HepG2 (cell line): Measurements from ENCODE around the gene CDT1. TPM values are rescaled to one million over a fixed set of nuclear protein-coding genes. Genes with fewer than 3 reads are reported as not detected.

Experiments
- ERF ChIP-seq: IDR thresholded peaks from 2 replicates; pipeline ENCODE4 v1.6.1; 2018; ENCODE audit warnings: missing biosample characterization, missing genetic modification reagents
- HNF4A ChIP-seq: sonication (generic); formaldehyde crosslinking; IDR thresholded peaks from 2 replicates; pipeline ENCODE4 v1.4.0; 2020; ENCODE audit warnings: missing genetic modification reagents
- HOXD1 ChIP-seq: sonication (generic); formaldehyde crosslinking; IDR thresholded peaks from 2 replicates; pipeline ENCODE4 v1.5.0; 2020; ENCODE audit warnings: missing genetic modification reagents
- KMT2B ChIP-seq: IDR thresholded peaks from 2 replicates; pipeline ENCODE4 v1.6.1; 2016; ENCODE audit warnings: missing genetic modification reagents, missing compliant biosample characterization
- MIER2 ChIP-seq: IDR thresholded peaks from 2 replicates; pipeline ENCODE4 v1.6.1; 2016; ENCODE audit warnings: missing biosample characterization, missing genetic modification reagents
- NFKB2 ChIP-seq: sonication (generic); formaldehyde crosslinking; IDR thresholded peaks from 2 replicates; pipeline ENCODE4 v1.4.0; 2020; ENCODE audit warnings: missing genetic modification reagents, borderline replicate concordance
- RFXAP ChIP-seq: sonication (generic); formaldehyde crosslinking; IDR thresholded peaks from 2 replicates; pipeline ENCODE4 v1.4.0; 2020; ENCODE audit warnings: missing genetic modification reagents, borderline replicate concordance
- STAG1 ChIP-seq: sonication (generic); formaldehyde crosslinking; IDR thresholded peaks from 2 replicates; pipeline ENCODE4 v1.4.0; 2020; ENCODE audit warnings: missing genetic modification reagents
- TCF7 ChIP-seq: sonication (generic); IDR thresholded peaks from 2 replicates; pipeline ENCODE4 v1.6.1; 2016; ENCODE audit warnings: antibody characterized with exemption, low read depth
- TEAD2 ChIP-seq: sonication (generic); formaldehyde crosslinking; IDR thresholded peaks from 2 replicates; pipeline ENCODE4 v1.9.0; 2021; ENCODE audit warnings: missing genetic modification reagents
- ZC3H13 ChIP-seq: sonication (generic); formaldehyde crosslinking; IDR thresholded peaks from 2 replicates; pipeline ENCODE4 v1.8.1; 2023; ENCODE audit warnings: mild to moderate bottlenecking, missing genetic modification reagents, moderate library complexity
- ZFP36L1 ChIP-seq: sonication (generic); formaldehyde crosslinking; IDR thresholded peaks from 2 replicates; pipeline ENCODE4 v1.8.0; 2022; ENCODE audit warnings: mild to moderate bottlenecking, missing genetic modification reagents, moderate library complexity
- ZFP36L2 ChIP-seq: sonication (generic); formaldehyde crosslinking; IDR thresholded peaks from 2 replicates; pipeline ENCODE4 v1.4.0; 2020; ENCODE audit warnings: missing genetic modification reagents
- ZFP41 ChIP-seq: sonication (generic); formaldehyde crosslinking; IDR thresholded peaks from 2 replicates; pipeline ENCODE4 v1.4.0; 2020; ENCODE audit warnings: mild to moderate bottlenecking, missing genetic modification reagents, borderline replicate concordance
- ZFX ChIP-seq: sonication (generic); formaldehyde crosslinking; IDR thresholded peaks from 2 replicates; pipeline ENCODE4 v1.4.0; 2020; ENCODE audit warnings: mild to moderate bottlenecking, low read depth, missing genetic modification reagents, moderate library complexity
- ZKSCAN8 ChIP-seq: IDR thresholded peaks from 2 replicates; pipeline ENCODE4 v1.6.1; 2016; ENCODE audit warnings: borderline replicate concordance, missing genetic modification reagents, missing compliant biosample characterization
- ZNF121 ChIP-seq: sonication (generic); formaldehyde crosslinking; IDR thresholded peaks from 2 replicates; pipeline ENCODE4 v1.5.0; 2020; ENCODE audit warnings: mild to moderate bottlenecking, missing genetic modification reagents
- ZNF263 ChIP-seq: sonication (generic); formaldehyde crosslinking; IDR thresholded peaks from 2 replicates; pipeline ENCODE4 v1.4.0; 2020; ENCODE audit warnings: missing genetic modification reagents
- ZNF335 ChIP-seq: sonication (generic); formaldehyde crosslinking; IDR thresholded peaks from 2 replicates; pipeline ENCODE4 v1.4.0; 2020; ENCODE audit warnings: missing genetic modification reagents
- ZNF564 ChIP-seq: sonication (generic); formaldehyde crosslinking; IDR thresholded peaks from 2 replicates; pipeline ENCODE4 v1.8.1; 2023; ENCODE audit warnings: mild to moderate bottlenecking, missing genetic modification reagents
- ZNF772 ChIP-seq: sonication (generic); formaldehyde crosslinking; IDR thresholded peaks from 2 replicates; pipeline ENCODE4 v1.5.0; 2020; ENCODE audit warnings: mild to moderate bottlenecking, missing genetic modification reagents
- ZNF850 ChIP-seq: sonication (generic); formaldehyde crosslinking; conservative IDR thresholded peaks from 2 replicates; pipeline ENCODE4 v1.9.0; 2021; ENCODE audit warnings: mild to moderate bottlenecking, missing genetic modification reagents
- ZSCAN25 ChIP-seq: sonication (generic); formaldehyde crosslinking; IDR thresholded peaks from 2 replicates; pipeline ENCODE4 v1.8.0; 2022; ENCODE audit warnings: mild to moderate bottlenecking, missing genetic modification reagents
- polyA plus RNA-seq, 8 experiments: library from polyadenylated mRNA; depleted of rRNA in 3 of 8; stranded (reverse) in 7 of 8; unstranded in 1 of 8; fragments of >200 nt; fragmentation: Illumina TruSeq in 4 of 8; extraction: Trizol in 4 of 8; gene quantifications; 2 replicates each; pipeline versions ENCODE4 v1.2.1 to v1.2.3, GENCODE V29; 2011 to 2016; ENCODE audit warnings: low read depth in 4 of 8, missing spikeins in 1 of 8, mixed read lengths in 1 of 8; ENCODE audit not compliant: insufficient read depth in 1 of 8
- total RNA-seq, 5 experiments: library from RNA; depleted of rRNA; stranded (reverse); fragments of >200 nt; fragmentation: Illumina TruSeq; extraction: Trizol; gene quantifications; 2 replicates each; pipeline ENCODE4 v1.2.3, GENCODE V29; 2016; ENCODE audit warnings: low read depth in 1 of 5
- TF ChIP-seq, protein P1 (sequence below): sonication (generic); formaldehyde crosslinking; IDR thresholded peaks from 2 replicates; pipeline ENCODE4 v1.8.1; 2023; ENCODE audit warnings: mild to moderate bottlenecking, missing genetic modification reagents, borderline replicate concordance
- TF ChIP-seq, protein P2 (sequence below): sonication (generic); formaldehyde crosslinking; IDR thresholded peaks from 2 replicates; pipeline ENCODE4 v1.5.0; 2020; ENCODE audit warnings: missing genetic modification reagents
- TF ChIP-seq, protein P3 (sequence below): sonication (generic); formaldehyde crosslinking; IDR thresholded peaks from 2 replicates; pipeline ENCODE4 v1.8.0; 2022; ENCODE audit warnings: missing genetic modification reagents, low read depth, mild to moderate bottlenecking, borderline replicate concordance
- TF ChIP-seq, protein P4 (sequence below): IDR thresholded peaks from 2 replicates; pipeline ENCODE4 v1.6.1; 2016; ENCODE audit warnings: low read depth
- TF ChIP-seq, protein P5 (sequence below): sonication (generic); formaldehyde crosslinking; IDR thresholded peaks from 2 replicates; pipeline ENCODE4 v1.4.0; 2020; ENCODE audit warnings: mild to moderate bottlenecking, missing genetic modification reagents, borderline replicate concordance

CDT1 gene
- total and polyA plus RNA-seq, 2 of the 13 experiments (the other 11 are each of a cell fraction or from before 2014, with no cell fraction given) = 23.1 to 23.8 TPM

DNA sequence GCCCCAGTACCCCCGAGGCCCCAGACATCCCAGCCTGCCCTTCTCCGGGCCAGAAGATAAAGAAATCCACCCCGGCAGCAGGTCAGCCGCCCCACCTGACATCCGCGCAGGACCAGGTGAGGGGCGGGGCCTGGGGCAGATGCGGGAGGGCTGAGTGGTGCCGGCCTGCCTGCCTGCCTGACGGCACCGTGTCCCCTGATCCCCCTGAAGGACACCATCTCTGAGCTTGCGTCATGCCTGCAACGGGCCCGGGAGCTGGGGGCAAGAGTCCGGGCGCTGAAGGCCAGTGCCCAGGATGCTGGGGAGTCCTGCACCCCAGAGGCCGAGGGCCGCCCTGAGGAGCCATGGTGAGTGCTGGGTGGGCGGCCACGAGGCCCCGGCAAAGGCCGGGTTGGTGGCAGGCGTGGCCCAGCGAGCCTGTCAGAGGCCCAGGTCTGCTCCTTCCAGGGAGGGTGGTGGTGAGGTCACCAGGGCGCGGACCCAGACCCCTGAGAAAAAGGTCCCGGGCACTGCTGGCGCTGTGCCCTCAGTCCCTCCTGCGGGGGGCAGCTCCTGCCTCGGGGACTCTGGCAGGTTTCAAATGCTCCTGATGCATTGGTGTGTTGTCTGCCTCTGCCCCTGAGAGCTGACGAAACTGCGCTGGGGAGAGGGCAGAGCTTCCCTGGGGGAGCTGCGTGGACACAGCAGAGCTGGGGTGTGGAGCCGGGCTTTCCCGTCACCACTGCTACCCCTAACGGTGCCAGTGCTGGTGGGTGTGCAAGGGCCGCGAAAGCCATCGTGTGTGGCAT, 1.2 kb downstream of the CDT1 start (continued):
- TF ChIP-seq, protein P1, sequence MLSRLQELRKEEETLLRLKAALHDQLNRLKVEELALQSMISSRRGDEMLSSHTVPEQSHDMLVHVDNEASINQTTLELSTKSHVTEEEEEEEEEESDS (CRISPR knock-in tag) = no peak
- TF ChIP-seq ZNF772 (no peak), ZSCAN25 (CRISPR knock-in tag) (no peak), MIER2 (CRISPR knock-in tag) (no peak), ZFP36L1 (CRISPR knock-in tag) (no peak), ZKSCAN8 (no peak), TCF7 (no peak), STAG1 (peak; percentile 10; the same call in 1 of the 2 replicates), TEAD2 (CRISPR knock-in tag) (no peak), ZC3H13 (no peak), ZNF564 (CRISPR knock-in tag) (no peak), ZNF263 (CRISPR knock-in tag) (no peak), RFXAP (no peak), ZFX (CRISPR knock-in tag) (peak; percentile 79), ZFP41 (CRISPR knock-in tag) (no peak), NFKB2 (CRISPR knock-in tag) (0 out of 2 replicates have a peak, but pooled peaks have one; percentile 34), ZNF121 (CRISPR knock-in tag) (peak; percentile 69), ZFP36L2 (CRISPR knock-in tag) (no peak), ZNF335 (CRISPR knock-in tag) (peak; percentile 94; the same call in 1 of the 2 replicates), HOXD1 (CRISPR knock-in tag) (no peak), KMT2B (CRISPR knock-in tag) (no peak), ERF (CRISPR knock-in tag) (peak; percentile 68; the same call in 1 of the 2 replicates), HNF4A (peak; percentile 80), ZNF850 (CRISPR knock-in tag) (peak; percentile 83)
- TF ChIP-seq, protein P2, sequence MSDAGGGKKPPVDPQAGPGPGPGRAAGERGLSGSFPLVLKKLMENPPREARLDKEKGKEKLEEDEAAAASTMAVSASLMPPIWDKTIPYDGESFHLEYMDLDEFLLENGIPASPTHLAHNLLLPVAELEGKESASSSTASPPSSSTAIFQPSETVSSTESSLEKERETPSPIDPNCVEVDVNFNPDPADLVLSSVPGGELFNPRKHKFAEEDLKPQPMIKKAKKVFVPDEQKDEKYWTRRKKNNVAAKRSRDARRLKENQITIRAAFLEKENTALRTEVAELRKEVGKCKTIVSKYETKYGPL = peak; percentile 24; the same call in 1 of the 2 replicates
- TF ChIP-seq, protein P3, sequence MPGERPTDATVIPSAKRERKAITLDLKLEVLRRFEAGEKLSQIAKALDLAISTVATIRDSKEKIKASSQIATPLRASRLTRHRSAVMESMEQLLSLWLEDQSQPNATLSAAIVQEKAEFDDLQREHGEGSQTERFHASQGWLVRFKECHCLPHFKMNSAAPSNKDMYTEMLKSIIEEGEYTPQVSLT (CRISPR knock-in tag) = 0 out of 2 replicates have a peak, but pooled peaks have one; percentile 31
- TF ChIP-seq, protein P4, sequence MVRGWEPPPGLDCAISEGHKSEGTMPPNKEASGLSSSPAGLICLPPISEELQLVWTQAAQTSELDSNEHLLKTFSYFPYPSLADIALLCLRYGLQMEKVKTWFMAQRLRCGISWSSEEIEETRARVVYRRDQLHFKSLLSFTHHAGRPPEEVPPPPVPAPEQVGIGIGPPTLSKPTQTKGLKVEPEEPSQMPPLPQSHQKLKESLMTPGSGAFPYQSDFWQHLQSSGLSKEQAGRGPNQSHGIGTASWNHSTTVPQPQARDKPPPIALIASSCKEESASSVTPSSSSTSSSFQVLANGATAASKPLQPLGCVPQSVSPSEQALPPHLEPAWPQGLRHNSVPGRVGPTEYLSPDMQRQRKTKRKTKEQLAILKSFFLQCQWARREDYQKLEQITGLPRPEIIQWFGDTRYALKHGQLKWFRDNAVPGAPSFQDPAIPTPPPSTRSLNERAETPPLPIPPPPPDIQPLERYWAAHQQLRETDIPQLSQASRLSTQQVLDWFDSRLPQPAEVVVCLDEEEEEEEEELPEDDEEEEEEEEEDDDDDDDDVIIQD = no peak
- TF ChIP-seq, protein P5, sequence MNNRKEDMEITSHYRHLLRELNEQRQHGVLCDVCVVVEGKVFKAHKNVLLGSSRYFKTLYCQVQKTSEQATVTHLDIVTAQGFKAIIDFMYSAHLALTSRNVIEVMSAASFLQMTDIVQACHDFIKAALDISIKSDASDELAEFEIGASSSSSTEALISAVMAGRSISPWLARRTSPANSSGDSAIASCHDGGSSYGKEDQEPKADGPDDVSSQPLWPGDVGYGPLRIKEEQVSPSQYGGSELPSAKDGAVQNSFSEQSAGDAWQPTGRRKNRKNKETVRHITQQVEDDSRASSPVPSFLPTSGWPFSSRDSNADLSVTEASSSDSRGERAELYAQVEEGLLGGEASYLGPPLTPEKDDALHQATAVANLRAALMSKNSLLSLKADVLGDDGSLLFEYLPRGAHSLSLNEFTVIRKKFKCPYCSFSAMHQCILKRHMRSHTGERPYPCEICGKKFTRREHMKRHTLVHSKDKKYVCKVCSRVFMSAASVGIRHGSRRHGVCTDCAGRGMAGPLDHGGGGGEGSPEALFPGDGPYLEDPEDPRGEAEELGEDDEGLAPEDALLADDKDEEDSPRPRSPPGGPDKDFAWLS (CRISPR knock-in tag) = no peak
